ENCODE results near the gene ACTL8.

- TF ChIP-seq CEBPB (IDR thresholded peaks at IDR 0.05; ENCODE audit: low read depth) (no peak), EZH2 (IDR thresholded peaks at IDR 0.05) (no peak), POLR2AphosphoS5 (IDR thresholded peaks at IDR 0.05; ENCODE audit: low read depth, low read length) (no peak), POLR2A (IDR thresholded peaks at IDR 0.05; ENCODE audit: borderline replicate concordance, extremely low read depth, insufficient read depth, insufficient read length) (no peak), CBX3 (IDR thresholded peaks at IDR 0.05; ENCODE audit: low read depth) (no peak), EZH2phosphoT487 (IDR thresholded peaks at IDR 0.05; ENCODE audit: borderline replicate concordance) (no peak), SIN3A (IDR thresholded peaks at IDR 0.05; ENCODE audit: low read depth) (no peak), REST (IDR thresholded peaks at IDR 0.05; ENCODE audit: low read depth) (no peak)
- TF ChIP-seq, protein P1, sequence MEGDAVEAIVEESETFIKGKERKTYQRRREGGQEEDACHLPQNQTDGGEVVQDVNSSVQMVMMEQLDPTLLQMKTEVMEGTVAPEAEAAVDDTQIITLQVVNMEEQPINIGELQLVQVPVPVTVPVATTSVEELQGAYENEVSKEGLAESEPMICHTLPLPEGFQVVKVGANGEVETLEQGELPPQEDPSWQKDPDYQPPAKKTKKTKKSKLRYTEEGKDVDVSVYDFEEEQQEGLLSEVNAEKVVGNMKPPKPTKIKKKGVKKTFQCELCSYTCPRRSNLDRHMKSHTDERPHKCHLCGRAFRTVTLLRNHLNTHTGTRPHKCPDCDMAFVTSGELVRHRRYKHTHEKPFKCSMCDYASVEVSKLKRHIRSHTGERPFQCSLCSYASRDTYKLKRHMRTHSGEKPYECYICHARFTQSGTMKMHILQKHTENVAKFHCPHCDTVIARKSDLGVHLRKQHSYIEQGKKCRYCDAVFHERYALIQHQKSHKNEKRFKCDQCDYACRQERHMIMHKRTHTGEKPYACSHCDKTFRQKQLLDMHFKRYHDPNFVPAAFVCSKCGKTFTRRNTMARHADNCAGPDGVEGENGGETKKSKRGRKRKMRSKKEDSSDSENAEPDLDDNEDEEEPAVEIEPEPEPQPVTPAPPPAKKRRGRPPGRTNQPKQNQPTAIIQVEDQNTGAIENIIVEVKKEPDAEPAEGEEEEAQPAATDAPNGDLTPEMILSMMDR (IDR thresholded peaks at IDR 0.05 in 2 of 3, conservative IDR thresholded peaks at IDR 0.05 in 1 of 3; ENCODE audit: borderline replicate concordance in 1 of 3, insufficient read depth in 1 of 3, low read depth in 2 of 3, low read length in 2 of 3), result no peak
- TF ChIP-seq, protein P2, sequence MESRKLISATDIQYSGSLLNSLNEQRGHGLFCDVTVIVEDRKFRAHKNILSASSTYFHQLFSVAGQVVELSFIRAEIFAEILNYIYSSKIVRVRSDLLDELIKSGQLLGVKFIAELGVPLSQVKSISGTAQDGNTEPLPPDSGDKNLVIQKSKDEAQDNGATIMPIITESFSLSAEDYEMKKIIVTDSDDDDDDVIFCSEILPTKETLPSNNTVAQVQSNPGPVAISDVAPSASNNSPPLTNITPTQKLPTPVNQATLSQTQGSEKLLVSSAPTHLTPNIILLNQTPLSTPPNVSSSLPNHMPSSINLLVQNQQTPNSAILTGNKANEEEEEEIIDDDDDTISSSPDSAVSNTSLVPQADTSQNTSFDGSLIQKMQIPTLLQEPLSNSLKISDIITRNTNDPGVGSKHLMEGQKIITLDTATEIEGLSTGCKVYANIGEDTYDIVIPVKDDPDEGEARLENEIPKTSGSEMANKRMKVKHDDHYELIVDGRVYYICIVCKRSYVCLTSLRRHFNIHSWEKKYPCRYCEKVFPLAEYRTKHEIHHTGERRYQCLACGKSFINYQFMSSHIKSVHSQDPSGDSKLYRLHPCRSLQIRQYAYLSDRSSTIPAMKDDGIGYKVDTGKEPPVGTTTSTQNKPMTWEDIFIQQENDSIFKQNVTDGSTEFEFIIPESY (IDR thresholded peaks at IDR 0.05; ENCODE audit: extremely low read depth, insufficient replicate concordance, low read length), result no peak
Measured at GRCh38 chr1:17736625-17737024, 18.5 kb upstream of the ACTL8 start.
